ENCODE measurements around the gene AMER1. TPM values are rescaled to one million over a fixed set of nuclear protein-coding genes. Genes with fewer than 3 reads are reported as not detected.

AMER1 gene
- total RNA-seq, 2 experiments from 2014 or later: 3.4 TPM

DNA sequence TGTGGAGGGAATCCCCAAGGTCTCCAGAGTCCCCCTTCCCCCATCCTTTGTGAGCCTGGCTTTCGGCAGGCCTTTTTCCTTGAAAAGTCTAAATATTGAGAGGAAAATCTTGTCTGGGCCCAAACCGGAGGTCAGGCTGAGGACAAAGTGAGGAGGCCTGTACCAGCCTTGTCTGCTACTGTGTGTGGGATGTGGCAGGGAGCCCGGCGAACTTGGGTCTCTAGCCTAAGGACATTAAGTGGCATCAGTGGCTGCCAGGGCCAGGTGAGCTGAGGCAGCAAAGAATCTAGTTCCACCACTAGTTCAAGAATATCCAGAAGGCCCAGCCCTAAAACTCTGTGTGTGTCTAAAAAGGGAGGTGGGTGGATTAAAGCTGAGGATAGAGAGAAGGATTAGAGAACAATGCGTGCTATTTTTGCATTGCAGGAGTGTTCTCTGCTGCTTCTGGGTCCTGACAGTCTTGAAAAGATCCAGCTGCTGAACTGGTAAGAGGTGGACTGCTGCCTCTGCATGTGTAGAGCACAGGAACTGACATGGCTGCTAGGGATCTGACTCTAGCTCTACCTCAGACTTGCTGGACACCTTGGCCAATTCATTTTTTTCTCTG lies 1.2 kb upstream of the AMER1 start:
- ATAC-seq: no peak
- Mint-ChIP-seq H3K27me3 (no peaks in the 10 kb centered on the region), H3K9me3 (no peaks in the 10 kb centered on the region), H3K4me1 (ENCODE audit: low read depth) (peaks cover 17% of the 10 kb centered on the region), H3K36me3 (ENCODE audit: low read depth) (no peaks in the 10 kb centered on the region), H3K4me3 (peak overlapping the region; percentile 79), H3K27ac (peak overlapping the region; percentile 91)
- POLR2A ChIA-PET: interaction anchor here (2.1 kb wide), 1 partner anchor 19 kb away, joined by 5 read pairs; no protein-coding TSS in a partner anchor
- CTCF ChIA-PET: no interaction called here
- intact Hi-C loops (cut with micrococcal nuclease): no loop called here
- DNase-seq: peak; percentile 2
- TF ChIP-seq, protein P1, sequence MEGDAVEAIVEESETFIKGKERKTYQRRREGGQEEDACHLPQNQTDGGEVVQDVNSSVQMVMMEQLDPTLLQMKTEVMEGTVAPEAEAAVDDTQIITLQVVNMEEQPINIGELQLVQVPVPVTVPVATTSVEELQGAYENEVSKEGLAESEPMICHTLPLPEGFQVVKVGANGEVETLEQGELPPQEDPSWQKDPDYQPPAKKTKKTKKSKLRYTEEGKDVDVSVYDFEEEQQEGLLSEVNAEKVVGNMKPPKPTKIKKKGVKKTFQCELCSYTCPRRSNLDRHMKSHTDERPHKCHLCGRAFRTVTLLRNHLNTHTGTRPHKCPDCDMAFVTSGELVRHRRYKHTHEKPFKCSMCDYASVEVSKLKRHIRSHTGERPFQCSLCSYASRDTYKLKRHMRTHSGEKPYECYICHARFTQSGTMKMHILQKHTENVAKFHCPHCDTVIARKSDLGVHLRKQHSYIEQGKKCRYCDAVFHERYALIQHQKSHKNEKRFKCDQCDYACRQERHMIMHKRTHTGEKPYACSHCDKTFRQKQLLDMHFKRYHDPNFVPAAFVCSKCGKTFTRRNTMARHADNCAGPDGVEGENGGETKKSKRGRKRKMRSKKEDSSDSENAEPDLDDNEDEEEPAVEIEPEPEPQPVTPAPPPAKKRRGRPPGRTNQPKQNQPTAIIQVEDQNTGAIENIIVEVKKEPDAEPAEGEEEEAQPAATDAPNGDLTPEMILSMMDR (IDR thresholded peaks at IDR 0.05): no peak

DNA sequence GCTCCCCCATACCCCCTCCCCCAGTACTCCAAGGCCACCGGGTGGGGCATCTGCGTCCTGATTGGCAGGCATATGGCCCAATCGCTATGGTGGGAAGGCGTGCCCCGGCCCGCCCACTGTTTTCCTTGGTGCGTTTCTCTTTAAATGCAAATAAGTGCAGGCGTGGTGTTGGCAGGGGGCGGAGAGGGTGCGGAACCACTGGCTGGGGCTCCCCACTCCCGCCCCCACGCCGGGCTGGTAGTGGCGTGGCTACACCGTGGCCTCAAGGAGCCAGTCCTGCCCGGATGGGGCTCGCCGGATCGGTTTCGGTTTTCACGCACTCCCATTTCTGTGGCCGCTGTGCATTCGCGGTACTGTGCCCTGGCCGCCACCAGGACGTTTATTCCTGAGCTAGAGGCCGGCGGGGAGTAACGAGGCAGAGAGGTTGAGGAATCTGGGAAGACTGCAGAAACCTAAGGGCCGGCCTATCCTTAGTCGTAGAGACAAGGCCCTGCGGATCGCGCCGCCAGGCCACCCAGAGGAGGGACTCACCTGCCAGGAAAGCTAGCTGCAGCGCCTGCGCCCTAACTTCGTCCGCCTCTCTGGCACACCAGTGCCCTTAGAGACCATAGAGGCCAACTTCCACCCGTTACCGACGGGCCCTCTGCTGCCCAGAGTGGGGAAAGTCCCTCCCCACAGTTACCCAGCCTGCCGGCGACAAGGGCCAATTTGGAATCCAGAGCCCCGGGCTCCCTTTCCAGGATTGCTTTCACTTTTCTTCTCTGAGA lies 410 bp upstream of the AMER1 start:
- POLR2A ChIA-PET: interaction anchor here (1.5 to 2.1 kb wide), 2 partner anchors 15 to 18 kb away, joined by 5 to 7 read pairs; no protein-coding TSS in a partner anchor
- intact Hi-C loops (cut with micrococcal nuclease): no loop called here

DNA sequence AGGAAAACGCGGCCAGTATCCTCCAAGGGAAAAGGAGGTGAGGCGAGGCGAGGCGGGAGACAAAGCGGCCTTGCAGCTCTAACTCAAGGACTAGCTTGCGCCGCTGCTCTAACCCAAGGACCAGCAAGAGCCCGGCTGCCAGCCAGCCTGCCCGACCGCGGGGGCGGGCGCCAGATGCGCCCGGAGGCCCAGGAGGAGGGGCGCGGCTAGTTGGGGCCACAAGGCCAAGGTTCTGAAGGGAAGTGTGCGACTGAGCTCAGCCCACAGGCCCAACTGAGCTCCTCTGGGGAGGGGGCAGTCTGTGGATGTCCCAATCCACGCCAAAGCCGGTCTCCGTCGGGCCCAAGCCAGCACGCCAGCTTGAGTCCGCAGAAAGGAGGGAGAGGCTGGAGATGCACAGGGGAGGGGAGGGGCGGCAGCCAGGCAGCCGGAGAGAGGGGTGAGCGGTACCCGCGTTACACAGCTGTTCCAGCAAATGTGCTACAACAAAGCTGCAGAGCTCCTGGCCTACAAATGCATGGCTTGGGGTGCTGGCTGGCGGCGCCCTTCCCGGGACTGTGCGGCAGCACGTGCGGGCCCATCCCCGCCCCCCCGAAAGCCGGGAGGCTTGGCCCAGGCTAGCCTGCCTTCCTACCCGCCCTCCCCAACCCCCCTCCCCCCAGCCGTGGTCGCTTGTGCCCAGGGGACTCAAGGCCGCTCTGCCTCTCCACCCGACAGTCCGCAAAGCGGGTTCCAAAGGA lies 637 bp downstream of the AMER1 start:
- TF ChIP-seq, protein P1 (IDR thresholded peaks at IDR 0.05): no peak
- DNase-seq (peak; percentile 28), ATAC-seq (no peak)
- Mint-ChIP-seq H3K27me3 (no peaks in the 10 kb centered on the region), H3K27ac (peak overlapping the region; percentile 46), H3K36me3 (ENCODE audit: low read depth) (no peaks in the 10 kb centered on the region), H3K4me1 (ENCODE audit: low read depth) (peaks cover 17% of the 10 kb centered on the region), H3K9me3 (no peaks in the 10 kb centered on the region), H3K4me3 (peak overlapping the region; percentile 79)
- CTCF ChIA-PET: no interaction called here
- POLR2A ChIA-PET: interaction anchor here (1.5 to 2.1 kb wide), 2 partner anchors 14 to 17 kb away, joined by 5 to 7 read pairs; no protein-coding TSS in a partner anchor
- intact Hi-C loops (cut with micrococcal nuclease): no loop called here

More for the DNA sequence above, 410 bp upstream of the AMER1 start:
- peak overlapping the region; percentile 91 for H3K27ac Mint-ChIP-seq
- TF ChIP-seq, protein P1 (IDR thresholded peaks at IDR 0.05): no peak
- H3K4me1 Mint-ChIP-seq (ENCODE audit: low read depth): peaks cover 17% of the 10 kb centered on the region
- CTCF ChIA-PET: no interaction called here
- no peaks in the 10 kb centered on the region for H3K27me3 Mint-ChIP-seq
- no peaks in the 10 kb centered on the region for H3K36me3 Mint-ChIP-seq (ENCODE audit: low read depth)
- peak overlapping the region; percentile 79 for H3K4me3 Mint-ChIP-seq
- ATAC-seq (peak; percentile 85), DNase-seq (peak; percentile 91)
- no peaks in the 10 kb centered on the region for H3K9me3 Mint-ChIP-seq

DNA sequence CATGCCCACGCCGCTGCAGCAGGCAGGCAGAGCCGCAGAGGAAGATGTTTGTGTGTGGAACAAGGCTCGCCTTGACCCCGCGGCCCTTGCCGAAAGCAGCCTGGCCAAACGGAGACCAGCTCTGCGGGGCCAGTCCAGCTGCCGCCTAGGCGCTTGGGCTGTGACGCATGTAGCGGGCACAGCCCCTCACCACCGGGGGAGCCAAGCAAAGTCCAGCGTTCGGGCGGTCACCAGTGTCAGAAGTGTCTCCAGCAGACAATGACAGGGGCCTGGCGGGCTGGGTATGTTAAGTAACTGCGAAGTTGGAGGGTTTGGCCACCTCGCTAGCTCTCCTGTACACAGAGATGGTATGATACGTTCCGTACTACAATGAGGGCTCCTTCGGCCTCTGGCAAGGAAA lies 1.3 kb downstream of the AMER1 start:
- Mint-ChIP-seq H3K4me3 (peak overlapping the region; percentile 79), H3K27ac (no peak overlapping the region), H3K4me1 (ENCODE audit: low read depth) (peaks cover 17% of the 10 kb centered on the region), H3K27me3 (no peaks in the 10 kb centered on the region), H3K9me3 (no peaks in the 10 kb centered on the region), H3K36me3 (ENCODE audit: low read depth) (no peaks in the 10 kb centered on the region)
- ATAC-seq (no peak), DNase-seq (no peak)
- intact Hi-C loops (cut with micrococcal nuclease): no loop called here
- TF ChIP-seq, protein P1 (IDR thresholded peaks at IDR 0.05): no peak
- ChIA-PET POLR2A (interaction anchor here (2.1 kb wide), 1 partner anchor 16 kb away, joined by 5 read pairs; no protein-coding TSS in a partner anchor), CTCF (no interaction called here)

Measured in activated CD8-positive, alpha-beta T cell treated with anti-CD3 and anti-CD28 coated beads for 36 hours (primary cell).